Activated CD8-positive, alpha-beta memory T cell treated with anti-CD3 and anti-CD28 coated beads, Interleukin-2, amount 50 U/mL, for 4 hours (primary cell): ENCODE results near the gene TSEN54.

Experiments
- DNase-seq: peaks from one replicate; pipeline ENCODE4 v3.0.0-alpha.2; 2020

TSEN54 gene

DNA sequence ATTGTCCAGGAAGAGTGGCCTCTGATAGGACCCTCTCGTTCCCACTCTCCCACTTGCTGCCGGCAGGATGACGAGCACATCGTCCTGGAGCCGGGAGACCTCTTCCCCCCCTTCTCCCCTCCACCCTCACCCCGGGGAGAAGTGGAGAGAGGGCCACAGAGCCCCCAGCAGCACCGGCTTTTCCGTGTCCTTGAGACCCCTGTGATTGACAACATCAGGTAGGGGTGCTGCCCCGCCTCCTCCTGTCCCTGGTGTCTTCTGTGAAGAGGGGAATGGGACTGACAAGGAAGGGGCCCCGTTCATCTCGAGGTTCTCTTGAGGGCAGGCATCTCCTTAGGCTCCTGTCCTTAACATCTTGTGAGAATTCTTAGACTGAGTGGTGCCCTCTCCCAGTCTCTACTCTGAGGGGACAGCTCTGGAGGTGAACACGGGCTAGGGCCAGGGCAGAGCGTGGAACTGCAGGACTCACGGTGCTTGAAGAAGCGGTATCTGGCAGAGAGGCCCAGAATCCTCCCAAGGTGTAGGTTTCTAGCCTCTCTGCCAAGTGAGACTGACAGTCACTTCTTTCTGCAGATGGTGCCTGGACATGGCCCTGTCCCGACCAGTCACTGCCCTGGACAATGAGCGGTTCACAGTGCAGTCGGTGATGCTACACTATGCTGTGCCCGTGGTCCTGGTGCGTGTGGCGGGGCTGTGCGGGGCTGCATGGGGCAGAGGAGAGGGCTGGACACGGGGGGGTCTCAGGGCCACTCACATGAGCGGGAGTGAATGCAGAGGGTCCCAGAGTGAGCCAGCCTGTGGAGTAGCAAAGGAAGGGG lies 27.4 kb upstream of the TSEN54 start:
- DNase-seq: no peak

DNA sequence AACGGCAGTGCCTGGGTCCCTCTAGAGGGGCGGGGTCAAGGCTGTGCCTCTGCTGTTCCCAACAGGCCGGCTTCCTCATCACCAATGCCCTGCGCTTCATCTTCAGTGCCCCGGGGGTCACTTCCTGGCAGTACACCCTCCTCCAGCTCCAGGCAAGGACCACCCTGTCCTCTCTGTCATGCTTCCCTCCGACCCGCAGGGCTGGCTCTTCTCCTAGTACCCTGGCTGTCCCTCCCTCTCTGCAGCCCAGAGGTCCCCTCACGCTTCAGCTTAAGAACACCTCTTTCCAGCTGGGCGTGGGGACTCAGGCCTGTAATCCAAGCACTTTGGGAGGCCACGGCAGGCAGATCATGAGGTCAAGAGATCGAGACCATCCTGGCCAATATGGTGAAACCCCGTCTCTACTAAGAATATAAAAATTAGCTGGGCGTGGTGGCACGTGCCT lies 26.8 kb upstream of the TSEN54 start:
- DNase-seq: no peak

DNA sequence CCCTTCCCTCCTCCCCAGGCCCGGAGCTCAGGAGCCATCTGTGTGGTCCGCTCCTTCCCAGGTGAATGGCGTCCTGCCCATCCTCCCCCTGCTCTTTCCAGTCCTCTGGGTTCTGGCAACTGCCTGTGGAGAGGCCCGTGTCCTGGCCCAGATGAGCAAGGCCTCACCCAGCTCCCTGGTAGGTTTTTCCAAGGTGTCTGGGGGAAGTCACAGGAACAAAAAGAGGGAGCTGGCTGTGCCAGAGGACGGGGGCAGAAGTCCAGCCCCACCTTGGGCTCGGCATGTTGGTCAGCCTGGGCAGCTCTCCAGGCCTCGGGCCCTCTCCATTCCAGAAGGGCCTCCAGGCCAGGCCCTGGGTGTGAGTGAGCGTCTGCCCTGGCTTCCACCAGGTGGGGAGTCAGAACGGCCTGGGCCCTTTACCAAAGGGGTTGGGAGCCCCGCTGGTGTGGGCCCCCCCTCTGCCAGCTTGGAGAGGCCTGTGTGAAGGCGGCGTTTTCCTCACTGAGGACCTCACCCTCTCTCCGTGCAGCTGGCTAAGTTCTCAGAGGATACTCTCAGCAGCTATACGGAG lies 26.1 kb upstream of the TSEN54 start:
- DNase-seq: no peak

DNA sequence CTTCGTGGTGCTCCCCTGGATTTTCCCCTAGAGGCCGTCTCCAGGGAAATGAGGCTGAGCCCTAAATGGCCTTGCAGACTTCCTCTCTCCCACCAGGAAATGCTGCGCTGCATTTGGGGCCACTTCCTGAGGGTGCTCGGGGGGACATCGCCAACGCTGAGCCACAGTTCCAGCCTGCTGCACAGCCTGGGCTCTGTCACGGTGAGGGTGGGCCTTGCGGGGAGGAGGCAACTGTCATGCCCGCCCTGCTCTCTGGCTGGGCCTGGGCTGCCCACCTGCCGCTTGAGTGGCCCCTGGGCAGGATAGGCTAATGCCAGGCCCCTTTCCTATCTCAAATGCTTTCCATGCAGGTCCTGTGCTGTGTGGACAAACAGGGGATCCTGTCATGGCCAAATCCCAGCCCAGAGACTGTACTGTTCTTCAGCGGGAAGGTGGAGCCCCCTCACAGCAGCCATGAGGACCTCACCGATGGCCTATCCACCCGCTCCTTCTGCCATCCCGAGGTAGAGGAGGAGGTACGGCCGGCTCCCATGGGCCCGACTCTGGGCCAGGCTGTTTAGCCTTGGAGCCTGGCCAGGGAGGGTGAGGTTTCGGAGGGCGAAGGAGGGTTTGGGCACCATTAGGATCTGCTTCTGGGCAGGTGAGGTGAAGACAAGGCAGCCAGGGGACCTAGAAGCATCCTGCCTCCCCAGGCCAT lies 25.2 kb upstream of the TSEN54 start:
- DNase-seq: no peak

- no peak for DNase-seq
Measured at GRCh38 chr17:75491680-75492079, 24.6 kb upstream of the TSEN54 start.

GRCh38 chr17:75492555-75493168 lies 23.7 kb upstream of the TSEN54 start:
- DNase-seq: no peak

DNA sequence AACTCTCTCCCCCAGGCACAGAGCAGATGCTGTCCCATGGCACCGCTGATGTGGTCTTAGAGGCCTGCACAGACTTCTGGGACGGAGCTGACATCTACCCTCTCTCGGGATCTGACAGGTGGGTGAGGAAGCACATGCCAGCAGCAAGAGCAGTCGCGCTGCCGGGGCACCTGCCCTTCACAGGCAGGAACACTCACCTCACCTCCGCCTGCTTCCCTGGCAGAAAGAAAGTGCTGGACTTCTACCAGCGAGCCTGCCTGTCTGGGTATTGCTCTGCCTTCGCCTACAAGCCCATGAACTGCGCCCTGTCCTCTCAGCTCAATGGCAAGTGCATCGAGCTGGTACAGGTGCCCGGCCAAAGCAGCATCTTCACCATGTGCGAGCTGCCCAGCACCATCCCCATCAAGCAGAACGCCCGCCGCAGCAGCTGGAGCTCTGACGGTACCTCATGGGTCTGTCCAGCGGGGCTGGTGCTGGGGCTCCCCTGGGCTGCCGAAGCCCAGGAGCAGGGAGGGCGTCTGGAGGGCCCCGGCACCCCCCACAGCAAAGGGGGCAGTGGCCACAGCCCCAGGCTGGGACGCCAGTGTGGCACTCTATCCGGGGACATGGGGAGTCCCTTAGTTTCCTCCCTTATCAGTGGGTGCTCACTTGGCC lies 22.7 kb upstream of the TSEN54 start:
- no peak for DNase-seq

GRCh38 chr17:75494326-75494877 lies 21.9 kb upstream of the TSEN54 start:
- DNase-seq: no peak

DNA sequence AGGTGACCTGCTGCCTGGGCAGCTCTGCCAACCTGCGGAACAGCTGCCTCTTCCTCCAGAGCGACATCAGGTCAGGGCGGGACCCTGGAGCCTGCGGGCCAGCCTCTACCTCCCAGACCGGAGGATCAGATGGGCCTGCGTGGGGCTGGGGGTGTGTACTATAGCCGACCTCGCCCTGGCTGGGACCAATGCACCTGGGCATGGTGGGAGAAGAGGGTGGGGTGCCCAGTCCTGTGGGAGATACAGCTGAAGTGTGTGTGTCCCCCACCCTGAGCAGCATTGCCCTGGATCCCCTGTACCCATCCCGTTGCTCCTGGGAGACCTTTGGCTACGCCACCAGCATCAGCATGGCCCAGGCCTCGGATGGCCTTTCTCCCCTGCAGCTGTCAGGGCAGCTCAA lies 20.3 kb upstream of the TSEN54 start:
- no peak for DNase-seq

GRCh38 chr17:75498039-75498725 lies 18.1 kb upstream of the TSEN54 start:
- no peak for DNase-seq

GRCh38 chr17:75498726-75499213 lies 17.6 kb upstream of the TSEN54 start:
- DNase-seq: no peak

GRCh38 chr17:75499313-75500022 lies 16.9 kb upstream of the TSEN54 start:
- no peak for DNase-seq

GRCh38 chr17:75500419-75501216 lies 15.7 kb upstream of the TSEN54 start:
- no peak for DNase-seq

DNA sequence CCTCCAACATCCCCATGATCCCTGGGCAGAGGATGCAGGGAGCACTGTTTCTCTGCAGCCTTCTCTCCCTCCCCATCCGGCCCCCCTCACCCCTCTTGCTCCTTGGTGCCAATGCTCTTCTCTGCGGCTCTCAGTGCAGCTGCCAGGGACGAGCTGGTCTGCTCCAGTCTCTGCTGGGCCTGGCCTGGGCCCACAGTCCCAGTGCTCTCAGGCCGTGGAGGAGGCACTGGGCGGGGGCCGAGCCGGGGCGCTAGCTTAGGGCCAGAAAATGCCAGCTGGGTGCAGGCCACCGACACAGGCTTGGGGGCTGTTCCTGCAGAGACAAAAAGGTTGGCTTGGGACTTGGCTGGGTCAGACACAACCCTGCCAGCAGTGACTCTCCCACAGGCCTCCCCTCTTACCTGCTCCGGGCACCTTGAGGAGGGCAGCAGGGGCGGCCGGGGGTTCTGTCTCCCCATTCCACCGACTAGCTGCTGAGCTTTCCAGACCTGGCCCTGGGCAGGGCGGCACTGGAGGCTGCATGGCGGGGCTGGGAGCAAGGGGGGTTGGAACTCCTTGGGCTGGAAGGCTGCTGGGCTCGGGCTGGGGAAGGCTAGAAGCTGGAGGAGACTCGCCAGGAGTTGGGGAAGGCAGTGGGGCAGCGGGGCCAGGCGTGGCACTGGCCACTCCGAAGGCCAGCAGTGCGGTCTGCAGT lies 14.8 kb upstream of the TSEN54 start:
- no peak for DNase-seq

- no peak for DNase-seq
Measured at GRCh38 chr17:75502072-75502720, 14.1 kb upstream of the TSEN54 start.

- DNase-seq: no peak
Measured at GRCh38 chr17:75502721-75503329, 13.5 kb upstream of the TSEN54 start.

- no peak for DNase-seq
Measured at GRCh38 chr17:75503337-75503950, 12.9 kb upstream of the TSEN54 start.

GRCh38 chr17:75503976-75504346 lies 12.4 kb upstream of the TSEN54 start:
- DNase-seq: no peak
